22Rv1 (cell line): ENCODE measurements around the gene LGALS9.
"Not testable (repeated sequence)": the region's sequence is repeated elsewhere in the genome, so short reads cannot be mapped to it uniquely, and the experiment has no call there.

Experiments used
- H3K27ac ChIP-seq: fragments of 450-650 bp; 2 replicates; pipeline ENCODE4 v1.5.1; 2017
- ZFX ChIP-seq: fragments of 450-650 bp; IDR thresholded peaks from 2 replicates; pipeline ENCODE4 v1.6.1; 2017; ENCODE audit warnings: antibody characterized with exemption, borderline replicate concordance
- TF ChIP-seq, protein P1 (sequence below): fragments of 450-650 bp; IDR thresholded peaks from 2 replicates; pipeline ENCODE4 v1.5.1; 2017; ENCODE audit warnings: mild to moderate bottlenecking

Gene LGALS9

DNA sequence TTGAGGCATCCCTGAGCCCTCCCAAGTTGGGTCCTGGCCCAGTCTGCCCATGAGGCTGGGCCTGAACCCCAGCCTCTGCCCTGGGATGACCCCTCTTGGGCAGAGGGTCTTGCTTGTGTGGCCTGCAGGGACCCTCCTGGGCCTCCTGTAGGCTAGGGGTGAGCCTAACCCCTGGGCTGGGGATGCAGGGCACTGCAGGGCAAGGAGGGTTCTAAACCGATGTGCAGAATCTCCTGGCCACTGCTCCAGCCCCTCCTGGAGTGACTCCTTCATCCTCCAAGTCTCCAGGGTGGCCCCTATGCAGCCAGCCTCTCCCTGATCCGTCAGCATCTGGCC is 37.5 kb downstream of the LGALS9 start:
- TF ChIP-seq, protein P1, sequence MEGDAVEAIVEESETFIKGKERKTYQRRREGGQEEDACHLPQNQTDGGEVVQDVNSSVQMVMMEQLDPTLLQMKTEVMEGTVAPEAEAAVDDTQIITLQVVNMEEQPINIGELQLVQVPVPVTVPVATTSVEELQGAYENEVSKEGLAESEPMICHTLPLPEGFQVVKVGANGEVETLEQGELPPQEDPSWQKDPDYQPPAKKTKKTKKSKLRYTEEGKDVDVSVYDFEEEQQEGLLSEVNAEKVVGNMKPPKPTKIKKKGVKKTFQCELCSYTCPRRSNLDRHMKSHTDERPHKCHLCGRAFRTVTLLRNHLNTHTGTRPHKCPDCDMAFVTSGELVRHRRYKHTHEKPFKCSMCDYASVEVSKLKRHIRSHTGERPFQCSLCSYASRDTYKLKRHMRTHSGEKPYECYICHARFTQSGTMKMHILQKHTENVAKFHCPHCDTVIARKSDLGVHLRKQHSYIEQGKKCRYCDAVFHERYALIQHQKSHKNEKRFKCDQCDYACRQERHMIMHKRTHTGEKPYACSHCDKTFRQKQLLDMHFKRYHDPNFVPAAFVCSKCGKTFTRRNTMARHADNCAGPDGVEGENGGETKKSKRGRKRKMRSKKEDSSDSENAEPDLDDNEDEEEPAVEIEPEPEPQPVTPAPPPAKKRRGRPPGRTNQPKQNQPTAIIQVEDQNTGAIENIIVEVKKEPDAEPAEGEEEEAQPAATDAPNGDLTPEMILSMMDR = no peak
- TF ChIP-seq ZFX = no peak
- H3K27ac ChIP-seq = no peak overlapping the region

DNA sequence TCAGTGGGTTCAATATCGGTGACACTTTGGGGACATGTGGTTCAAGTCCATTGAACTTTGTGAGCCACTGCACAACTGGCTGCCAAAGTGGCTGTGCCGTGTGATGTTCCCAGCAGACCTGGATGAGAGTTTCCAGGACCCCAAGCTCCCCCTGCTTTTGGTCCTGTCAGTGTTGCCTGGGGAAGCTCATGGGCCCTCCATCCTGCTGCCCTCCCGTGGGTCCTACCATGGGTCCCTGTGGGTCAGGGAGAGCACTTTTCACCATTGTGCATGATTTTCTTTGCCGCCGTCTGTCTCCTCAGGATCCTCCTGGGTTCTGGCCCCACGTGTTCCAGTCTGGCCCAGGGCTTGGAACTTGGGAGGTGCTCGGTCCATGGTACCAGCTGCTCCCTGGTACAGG is 38.1 kb downstream of the LGALS9 start:
- no peak for TF ChIP-seq ZFX
- TF ChIP-seq, protein P1 = no peak

DNA sequence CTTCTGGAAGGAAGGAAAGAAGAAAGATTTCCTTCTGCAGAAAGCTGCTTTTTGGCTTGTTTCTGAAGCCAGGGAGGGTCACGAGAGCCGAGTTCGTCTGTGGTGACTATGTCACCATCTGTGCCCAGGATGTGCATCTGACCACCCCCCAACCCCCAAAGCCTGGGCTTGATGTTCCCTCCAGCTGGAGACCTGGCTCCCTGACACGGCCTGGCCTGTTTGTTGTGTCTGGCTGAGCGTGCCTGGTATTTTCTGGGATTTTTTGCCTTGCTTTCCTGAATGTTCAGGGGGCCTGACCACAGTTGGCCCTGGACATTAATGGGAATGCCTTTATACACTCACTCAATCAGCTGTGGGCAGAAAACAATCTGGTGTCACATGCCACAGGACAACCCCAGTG is 38.9 kb downstream of the LGALS9 start:
- no peak overlapping the region for H3K27ac ChIP-seq
- TF ChIP-seq, protein P1 = no peak

More for the DNA sequence above, 38.1 kb downstream of the LGALS9 start:
- H3K27ac ChIP-seq = no peak overlapping the region

DNA sequence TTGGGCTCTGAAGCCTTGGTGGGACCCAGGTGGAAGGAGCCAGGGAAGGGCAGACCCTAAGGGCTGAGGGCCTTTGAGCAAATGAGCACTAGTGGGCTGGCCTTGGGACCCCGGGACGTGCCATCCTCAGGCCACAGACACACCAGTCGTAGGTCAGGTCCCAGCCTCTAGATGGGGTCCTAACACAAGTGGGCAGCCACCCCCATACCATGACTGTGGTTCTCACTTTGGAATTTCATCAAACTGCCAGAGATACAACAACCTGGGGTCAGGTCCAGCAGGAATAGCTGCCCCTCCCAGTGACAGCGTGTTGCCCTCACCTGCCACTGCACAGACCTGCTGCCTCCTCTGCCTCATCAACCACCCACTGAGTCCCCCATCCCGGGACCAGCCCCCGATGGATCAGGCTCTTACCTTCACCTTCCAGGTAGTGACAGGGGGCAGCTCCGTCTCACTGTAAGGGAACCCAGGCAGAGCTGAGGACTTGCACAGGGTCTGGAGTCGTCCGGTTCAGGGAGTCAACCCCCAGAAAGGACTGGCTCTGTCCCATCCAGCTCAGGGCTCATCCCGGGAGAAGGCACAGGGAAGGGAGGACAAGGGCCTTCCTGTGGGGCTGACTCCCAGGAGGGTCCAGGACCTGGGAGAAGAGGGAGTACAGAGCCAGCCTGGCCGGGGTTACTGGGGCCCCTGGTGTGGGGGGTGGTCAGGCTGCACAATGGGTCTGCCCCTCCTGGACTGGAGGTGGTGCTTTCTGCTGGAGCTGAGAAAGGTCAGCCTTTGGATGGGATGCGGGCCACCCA is 40.0 kb downstream of the LGALS9 start:
- TF ChIP-seq, protein P1 = no peak
- TF ChIP-seq ZFX = no peak
- H3K27ac ChIP-seq = no peak overlapping the region

DNA sequence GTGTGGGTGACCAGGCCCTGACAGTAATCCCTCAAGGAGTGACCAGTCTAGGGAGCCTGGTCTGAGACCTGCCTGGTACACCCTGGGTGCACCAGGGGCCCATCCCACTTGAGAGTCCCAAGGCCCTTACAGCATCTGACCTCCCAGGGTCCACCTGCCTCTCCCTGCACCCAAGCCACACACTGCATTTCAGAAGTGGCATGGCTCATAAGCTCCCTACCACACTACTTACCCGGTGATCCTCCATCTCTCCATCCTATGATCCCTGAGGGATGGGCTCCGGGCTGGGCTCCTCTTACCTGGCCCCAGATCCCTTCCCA is 40.6 kb downstream of the LGALS9 start:
- H3K27ac ChIP-seq = no peak overlapping the region
- TF ChIP-seq ZFX = no peak

DNA sequence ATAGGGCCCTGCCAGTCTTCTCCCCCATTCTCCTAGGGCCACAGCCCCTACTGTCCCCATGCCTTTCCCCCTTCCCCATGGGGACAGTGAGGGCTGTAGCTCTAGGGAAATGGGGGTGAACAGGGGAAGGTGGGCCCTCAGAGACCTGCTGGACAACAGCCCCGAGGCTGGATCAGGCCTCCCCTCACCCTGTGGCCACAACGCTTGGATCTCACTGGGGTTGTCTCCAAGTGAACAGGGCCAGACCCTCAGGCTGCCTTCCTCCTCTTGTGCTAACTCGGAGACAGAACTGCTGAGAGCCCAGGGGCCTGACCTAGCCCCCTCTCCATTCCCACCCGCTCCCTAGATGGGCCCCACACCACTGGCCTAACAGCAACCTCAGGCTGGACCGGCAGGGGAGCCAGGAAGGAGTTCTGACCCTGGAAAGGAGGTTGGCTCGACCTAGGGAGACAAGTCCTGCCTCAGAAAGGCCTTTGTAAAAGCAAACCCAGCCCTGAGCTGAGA is 41.0 kb downstream of the LGALS9 start:
- H3K27ac ChIP-seq = not testable (repeated sequence)

DNA sequence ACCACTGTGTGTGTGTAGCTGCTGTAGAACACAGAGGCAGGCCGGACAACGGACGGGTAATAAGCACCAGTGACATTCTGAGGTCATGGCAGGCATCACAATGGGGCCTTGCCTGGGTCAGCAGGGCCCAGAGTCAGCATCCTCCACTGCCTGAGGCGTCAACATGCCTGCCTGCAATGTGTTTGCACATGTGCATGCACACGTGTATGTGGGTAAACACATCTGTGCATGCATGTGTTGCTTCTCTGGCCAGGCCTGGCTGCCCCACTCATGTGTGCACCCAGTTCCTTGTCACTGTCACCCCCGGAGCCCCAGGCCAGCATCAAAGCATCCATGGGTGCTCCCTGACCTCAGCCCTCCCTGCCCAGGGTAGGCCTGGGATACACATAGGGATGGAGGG is 43.3 kb downstream of the LGALS9 start:
- no peak overlapping the region for H3K27ac ChIP-seq
- TF ChIP-seq, protein P1 = no peak
- no peak for TF ChIP-seq ZFX

DNA sequence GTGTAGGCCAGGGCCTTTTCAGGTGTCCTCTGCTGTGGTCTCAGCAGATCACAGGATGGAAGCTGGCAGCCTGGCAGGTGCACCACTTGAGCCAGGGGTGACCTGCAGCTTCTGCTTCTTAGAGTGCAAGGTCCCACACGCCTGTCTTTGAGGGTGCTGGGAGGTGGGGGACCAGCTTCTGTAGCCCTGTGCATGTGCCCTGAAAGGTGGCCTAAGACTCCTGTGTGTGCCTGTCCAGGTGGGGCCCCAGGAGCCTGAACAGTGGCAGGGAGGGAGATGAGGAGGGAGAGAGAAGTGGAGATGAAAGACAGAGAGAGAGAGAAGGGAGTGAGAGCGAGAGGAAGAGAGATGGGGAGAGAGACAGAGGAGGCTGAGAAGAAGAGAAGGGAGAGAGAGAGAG is 46.2 kb downstream of the LGALS9 start:
- H3K27ac ChIP-seq = no peak overlapping the region
- TF ChIP-seq, protein P1 = no peak
- TF ChIP-seq ZFX = no peak

DNA sequence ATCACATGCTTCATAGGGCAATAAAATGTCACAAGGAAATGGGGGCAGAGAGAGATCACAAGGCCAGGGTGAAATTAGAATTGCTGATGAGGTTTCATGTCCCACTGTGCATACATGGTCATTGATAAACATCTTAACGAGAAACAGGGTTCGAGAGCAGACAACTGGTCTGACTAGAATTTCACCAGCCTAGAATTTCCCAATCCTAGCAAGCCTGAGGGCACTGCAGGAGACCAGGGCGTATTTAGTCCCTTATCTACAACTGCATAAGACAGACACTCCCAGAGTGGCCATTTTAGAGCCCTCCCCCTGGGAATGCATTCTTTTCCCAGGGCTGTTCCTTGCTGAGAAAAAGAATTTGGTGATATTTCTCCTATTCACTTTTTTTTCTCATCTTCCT is 55.3 kb downstream of the LGALS9 start:
- not testable (repeated sequence) for H3K27ac ChIP-seq
